HG03342 (cell line): ENCODE data around the gene GZMM.

Experiments
- ATAC-seq: cut with Tn5 transposase; IDR thresholded peaks from one replicate; pipeline ENCODE4 v1.9.1; 2021; ENCODE audit warnings: mild to moderate bottlenecking, moderate library complexity; ENCODE audit not compliant: unreplicated experiment

GZMM gene

GRCh38 chr19:533364-534058, 10.3 kb upstream of the GZMM start:
- ATAC-seq = no peak

GRCh38 chr19:534088-534487, 9.8 kb upstream of the GZMM start:
- ATAC-seq = no peak

GRCh38 chr19:535017-535835, 8.6 kb upstream of the GZMM start:
- no peak for ATAC-seq

GRCh38 chr19:536031-536880, 7.6 kb upstream of the GZMM start:
- no peak for ATAC-seq

GRCh38 chr19:536881-537404, 6.9 kb upstream of the GZMM start:
- ATAC-seq = no peak

- ATAC-seq = no peak
Observed at GRCh38 chr19:538641-539428, 5.0 kb upstream of the GZMM start.

GRCh38 chr19:539429-540030, 4.3 kb upstream of the GZMM start:
- ATAC-seq = no peak

- no peak for ATAC-seq
Observed at GRCh38 chr19:540867-541637, 2.8 kb upstream of the GZMM start.

GRCh38 chr19:541699-542098, 2.2 kb upstream of the GZMM start:
- no peak for ATAC-seq

GRCh38 chr19:542173-542866, 1.5 kb upstream of the GZMM start:
- no peak for ATAC-seq

- no peak for ATAC-seq
Observed at GRCh38 chr19:547117-547516, 3.3 kb downstream of the GZMM start.

GRCh38 chr19:547836-548720, 4.2 kb downstream of the GZMM start:
- no peak for ATAC-seq

GRCh38 chr19:548886-549830, 5.3 kb downstream of the GZMM start:
- ATAC-seq = no peak

- ATAC-seq = no peak
Observed at GRCh38 chr19:554817-555216, 11.0 kb downstream of the GZMM start.

- no peak for ATAC-seq
Observed at GRCh38 chr19:555474-555808, 11.6 kb downstream of the GZMM start.

GRCh38 chr19:556611-557382, 12.9 kb downstream of the GZMM start:
- no peak for ATAC-seq
